GM18861 (cell line): Measurements from ENCODE around the gene PODNL1.
"Not testable (repeated sequence)": the region's sequence is repeated elsewhere in the genome, so short reads cannot be mapped to it uniquely, and the experiment has no call there.

Experiments
- ATAC-seq: cut with Tn5 transposase; IDR thresholded peaks from one replicate; pipeline ENCODE4 v1.9.1; 2021; ENCODE audit not compliant: unreplicated experiment

PODNL1 gene

DNA sequence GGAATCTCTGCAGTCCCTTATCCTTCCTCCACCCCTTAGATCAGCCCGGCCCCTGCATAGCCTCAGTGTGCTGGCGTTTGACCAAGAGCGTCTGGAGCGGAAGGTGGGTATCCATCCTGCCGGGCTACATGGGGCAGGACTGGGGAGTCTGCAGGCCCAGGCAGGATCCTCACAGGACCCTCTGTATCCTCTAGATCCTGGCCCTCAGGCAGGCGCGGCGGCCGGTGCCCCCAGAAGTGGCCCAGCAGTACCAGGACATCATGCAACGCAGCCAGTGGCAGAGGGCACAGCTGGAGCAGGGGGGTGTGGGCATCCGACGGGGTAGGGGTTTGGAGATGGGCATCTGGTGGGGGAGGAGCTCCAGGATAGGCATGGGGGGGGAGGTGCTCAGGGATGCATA is 8.9 kb downstream of the PODNL1 start:
- ATAC-seq = no peak

DNA sequence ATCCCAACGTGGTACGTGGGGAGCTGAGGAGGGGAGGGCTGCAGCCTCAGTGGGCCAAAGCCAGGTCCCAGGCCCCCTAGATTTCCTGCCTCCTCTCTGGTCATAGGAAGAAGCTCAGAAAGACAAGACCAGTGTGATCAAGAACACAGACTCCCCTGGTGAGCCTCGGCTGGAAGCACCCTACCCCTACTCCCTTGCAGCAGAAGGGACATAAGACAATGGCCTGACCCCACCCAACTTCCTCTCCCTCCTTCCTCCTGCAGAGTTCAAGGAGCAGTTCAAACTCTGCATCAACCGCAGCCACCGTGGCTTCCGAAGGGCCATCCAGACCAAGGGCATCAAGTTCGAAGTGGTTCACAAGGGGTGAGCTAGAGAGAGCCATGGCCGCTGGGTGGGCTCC is 11.5 kb downstream of the PODNL1 start:
- no peak for ATAC-seq

DNA sequence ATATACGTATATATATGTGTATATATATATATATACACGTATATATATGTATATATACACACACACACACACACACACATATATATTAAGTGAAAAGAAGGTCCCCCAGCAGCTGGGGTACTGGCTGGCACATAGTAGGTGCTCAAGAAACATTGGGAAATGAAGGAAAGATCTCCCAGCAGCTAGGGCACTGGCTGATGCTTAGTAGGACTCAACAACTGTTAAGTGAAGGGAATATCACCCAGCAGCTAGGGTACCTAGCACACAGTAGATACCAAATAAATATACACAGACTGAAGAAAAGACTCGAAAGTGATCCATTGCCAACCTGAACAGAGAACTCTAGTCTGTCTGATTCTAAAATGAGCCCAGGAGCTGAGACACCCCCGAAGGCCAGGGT is 12.2 kb downstream of the PODNL1 start:
- ATAC-seq = no peak

DNA sequence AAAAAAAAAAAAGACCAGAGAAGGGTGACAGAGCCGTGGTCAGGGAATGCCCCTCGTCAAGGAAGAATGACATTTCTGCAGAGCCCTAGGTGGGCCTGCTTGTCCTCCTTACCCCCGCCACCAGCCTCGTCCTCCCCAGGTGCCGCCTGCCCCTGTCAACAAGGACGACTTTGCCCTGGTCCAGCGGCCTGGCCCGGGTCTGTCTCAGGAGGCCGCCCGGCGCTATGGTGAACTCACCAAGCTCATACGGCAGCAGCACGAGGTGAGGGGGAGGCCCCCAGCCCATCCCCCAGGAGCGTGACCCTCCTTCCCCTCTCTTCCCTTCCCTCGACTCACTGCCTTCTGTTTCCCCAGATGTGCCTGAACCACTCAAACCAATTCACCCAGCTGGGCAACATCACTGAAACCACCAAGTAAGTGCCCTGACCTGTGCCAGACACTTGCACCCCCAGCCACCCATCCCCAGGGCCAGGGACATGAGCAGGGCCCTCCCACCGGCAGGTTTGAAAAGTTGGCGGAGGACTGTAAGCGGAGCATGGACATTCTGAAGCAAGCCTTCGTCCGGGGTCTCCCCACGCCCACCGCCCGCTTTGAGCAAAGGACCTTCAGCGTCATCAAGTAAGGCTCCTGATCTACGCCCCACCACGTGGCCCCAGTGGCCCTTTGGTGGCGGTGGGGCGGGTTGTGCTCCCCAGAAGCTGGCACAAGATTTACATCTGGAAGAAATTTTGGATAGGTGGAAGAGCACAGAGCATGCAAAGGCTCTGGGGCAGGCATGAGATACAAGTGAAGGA is 14.8 kb downstream of the PODNL1 start:
- no peak for ATAC-seq

DNA sequence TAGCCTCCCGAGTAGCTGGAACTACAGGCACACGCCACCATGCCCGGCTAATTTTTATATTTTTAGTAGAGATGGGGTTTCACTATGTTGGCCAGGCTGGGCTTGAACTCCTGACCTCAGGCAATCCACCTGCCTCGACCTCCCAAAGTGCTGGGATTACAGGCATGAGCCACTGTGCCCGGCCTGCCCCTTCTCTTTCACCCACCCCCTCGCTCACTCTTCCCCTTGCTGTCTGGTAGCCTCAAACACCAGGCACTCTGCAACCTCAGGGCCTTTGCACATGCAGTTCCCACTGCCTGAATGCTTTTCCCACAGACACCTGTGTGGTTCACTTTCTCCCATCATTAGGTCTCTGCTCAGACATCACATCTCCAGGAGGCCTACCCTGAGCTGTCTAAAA is 16.1 kb downstream of the PODNL1 start:
- not testable (repeated sequence) for ATAC-seq

DNA sequence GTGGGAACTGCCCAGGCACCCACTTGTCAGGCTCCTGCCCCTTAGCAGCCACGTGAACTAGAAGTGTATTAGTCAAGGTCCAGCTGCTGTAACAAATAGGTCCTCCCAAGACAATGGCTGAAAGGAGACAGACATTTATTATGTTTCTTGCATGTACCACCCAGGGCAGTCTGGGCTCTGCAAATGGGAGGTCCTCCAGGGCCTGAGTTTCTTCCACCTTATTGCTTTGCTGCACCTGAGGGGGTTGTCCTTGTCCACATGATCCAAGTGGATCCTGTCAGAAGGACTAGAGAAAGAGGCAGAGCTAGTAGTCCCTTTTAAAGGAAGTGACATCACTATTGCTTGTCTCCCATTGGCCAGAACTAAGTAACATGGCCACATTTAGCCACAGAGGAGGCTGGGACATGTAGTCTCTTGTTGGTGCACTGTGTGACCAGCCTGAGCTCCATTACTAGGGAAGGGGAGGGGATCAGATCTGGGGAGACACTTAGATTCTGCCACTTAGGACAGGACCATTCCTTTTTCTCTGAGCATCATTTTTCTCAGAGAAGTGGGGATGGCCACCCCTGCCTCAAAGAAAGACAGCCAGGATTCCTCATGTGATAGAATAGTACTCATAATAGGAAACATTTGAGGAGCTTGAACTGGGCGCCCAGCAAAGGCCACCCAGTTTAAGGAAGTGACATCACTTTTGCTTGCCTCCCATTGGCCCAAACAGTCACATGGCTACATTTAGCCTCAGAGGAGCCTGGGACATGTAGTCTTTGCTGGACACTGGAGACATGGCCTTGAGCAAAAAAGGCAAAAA is 17.1 kb downstream of the PODNL1 start:
- ATAC-seq = no peak

DNA sequence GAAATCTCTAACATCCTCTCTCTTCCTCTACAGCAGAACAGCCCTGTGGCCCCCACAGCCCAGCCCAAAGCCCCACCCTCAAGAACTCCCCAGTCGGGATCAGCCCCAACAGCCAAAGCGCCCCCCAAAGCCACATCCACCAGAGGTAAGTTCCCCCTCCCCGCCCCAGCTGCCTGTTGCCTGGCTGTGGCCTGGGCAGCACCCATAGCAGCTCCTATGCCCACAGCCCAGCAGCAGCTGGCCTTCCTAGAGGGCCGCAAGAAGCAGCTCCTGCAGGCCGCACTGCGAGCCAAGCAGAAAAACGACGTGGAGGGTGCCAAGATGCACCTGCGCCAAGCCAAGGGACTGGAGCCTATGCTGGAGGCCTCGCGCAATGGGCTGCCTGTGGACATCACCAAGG is 17.7 kb downstream of the PODNL1 start:
- ATAC-seq = no peak

DNA sequence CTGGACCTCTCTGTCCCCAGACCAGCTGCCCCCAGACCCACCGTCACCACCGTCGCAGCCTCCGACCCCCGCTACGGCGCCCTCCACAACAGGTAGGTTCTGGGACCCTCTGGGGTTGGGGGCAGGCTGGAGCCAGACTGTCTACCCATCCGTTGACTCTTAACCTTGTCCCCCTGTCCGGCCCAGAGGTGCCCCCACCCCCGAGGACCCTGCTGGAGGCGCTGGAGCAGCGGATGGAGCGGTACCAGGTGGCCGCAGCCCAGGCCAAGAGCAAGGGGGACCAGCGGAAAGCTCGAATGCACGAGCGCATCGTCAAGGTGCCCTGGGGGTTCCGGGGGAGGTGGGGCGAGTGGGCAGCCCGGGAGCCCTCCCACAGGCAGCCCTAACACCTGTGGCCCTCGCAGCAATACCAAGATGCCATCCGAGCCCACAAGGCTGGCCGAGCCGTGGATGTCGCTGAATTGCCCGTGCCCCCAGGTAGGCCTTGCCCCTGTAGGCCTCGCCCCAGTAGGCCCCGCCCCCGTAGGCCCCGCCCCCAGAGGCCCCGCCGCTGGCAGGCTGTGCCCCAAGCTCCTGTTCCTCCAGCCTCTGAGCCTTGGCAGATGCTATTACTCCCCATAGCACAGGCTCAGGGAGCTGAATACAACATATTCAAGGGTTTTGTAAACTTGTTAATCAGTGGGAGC is 19.3 kb downstream of the PODNL1 start:
- ATAC-seq = no peak

DNA sequence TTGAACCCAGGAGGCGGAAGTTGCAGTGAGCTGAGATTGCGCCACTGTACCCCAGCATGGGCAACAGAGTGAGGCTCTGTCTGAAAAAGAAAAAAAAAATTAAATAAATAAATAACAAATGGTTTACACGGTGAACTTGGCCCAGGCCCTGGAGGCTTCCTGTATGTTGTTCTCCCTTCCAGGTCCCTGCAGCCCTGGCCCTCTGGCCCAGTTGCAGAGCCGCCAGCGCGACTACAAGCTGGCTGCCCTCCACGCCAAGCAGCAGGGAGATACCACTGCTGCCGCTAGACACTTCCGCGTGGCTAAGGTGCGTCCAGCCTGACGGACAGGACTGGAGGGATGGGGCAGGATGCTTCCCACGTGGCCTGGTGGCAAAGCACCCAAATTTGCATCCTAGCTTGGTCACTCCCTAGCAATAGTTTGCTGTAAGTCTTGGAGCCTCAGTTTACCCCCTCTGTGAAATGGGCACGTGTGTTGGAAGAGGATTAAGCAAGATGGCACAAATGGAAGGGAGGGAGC is 20.3 kb downstream of the PODNL1 start:
- no peak for ATAC-seq

DNA sequence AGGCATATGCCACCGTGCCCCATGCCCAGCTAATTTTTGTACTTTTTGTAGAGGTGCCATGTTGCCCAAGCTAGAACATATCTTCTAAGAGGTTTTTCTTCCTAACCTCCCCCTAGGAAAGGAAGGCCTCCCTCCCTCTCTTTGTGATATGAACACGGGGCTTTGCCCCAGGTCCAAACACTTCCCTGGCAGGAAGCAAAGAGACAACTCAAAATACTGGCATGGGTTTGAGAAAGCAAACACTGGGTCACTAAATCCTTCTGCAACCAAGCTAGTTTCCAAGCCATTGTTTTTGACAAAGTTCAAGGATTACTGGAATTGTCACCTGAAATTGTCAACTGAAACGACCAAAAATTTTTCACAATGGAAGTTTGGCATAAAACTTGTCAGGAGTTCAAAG is 23.4 kb downstream of the PODNL1 start:
- no peak for ATAC-seq

DNA sequence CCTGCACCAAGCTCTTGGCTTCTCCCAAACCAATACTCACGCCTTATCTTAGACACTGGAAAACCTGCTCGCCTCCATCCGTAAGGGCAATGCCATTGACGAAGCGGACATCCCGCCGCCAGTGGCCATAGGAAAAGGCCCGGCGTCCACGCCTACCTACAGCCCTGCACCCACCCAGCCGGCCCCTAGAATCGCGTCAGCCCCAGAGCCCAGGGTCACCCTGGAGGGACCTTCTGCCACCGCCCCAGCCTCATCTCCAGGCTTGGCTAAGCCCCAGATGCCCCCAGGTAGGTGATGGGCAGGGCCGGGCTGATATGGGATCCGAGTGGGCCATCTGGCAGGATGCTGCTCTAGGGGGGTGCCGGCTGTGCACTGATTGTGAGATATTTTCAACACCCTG is 24.9 kb downstream of the PODNL1 start:
- ATAC-seq = no peak

DNA sequence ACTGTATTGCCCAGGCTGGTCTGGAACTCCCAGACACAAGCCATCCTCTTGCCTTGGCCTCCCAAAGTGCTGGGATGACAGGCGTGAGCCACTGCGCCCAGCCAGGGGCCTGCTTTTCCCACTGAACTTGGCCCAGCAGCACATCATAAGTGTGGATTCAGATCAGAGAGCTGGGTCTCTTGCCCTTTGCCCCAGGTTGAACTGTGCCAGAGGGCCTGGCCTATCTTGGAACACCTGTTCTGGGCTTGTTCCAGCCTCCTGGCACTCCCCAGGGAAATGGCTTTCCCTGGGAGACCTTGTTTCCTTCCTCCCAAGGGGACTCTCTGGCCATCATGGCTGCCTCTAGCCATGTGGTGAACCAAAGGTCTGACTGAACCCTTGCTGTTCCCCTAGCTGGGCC is 28.8 kb downstream of the PODNL1 start:
- no peak for ATAC-seq

DNA sequence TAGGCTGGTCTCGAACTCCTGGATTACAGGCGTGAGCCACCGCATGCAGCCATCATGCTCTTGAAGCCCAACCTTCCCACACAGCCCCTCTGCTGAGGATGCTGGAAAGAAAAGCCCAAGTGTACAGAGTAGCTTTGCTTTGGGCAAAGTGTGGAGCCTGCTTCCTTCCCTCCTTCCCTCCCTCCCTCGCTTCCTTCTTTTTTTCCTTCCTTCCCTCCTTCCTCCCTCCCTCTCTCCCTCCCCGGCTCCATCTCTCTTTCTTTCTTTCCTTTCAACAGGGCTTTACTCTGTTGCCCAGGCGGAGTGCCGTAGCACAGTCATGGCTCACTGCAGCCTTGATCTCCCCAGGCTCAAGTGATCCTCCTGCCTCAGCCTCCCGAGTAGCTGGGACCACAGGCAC is 29.5 kb downstream of the PODNL1 start:
- ATAC-seq = no peak

DNA sequence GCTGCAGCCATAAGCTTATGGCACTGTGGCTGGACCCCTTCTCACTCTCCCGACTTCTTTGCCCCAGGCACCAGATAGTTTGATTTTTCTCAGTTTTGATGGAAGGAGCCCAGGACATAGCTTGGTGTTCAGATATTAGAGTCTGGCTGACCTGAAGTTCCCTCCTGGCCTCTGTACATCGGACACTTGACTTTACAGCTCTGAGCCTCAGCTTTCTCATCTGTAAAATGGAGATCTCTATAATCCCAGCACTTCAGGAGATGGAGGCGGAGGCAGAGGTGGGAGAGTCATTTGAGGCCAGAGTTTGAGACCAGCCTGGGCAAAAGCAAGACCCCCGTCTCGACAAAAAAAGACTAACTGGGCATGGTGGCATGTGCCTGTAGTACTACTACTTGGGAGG is 31.3 kb downstream of the PODNL1 start:
- ATAC-seq = no peak

DNA sequence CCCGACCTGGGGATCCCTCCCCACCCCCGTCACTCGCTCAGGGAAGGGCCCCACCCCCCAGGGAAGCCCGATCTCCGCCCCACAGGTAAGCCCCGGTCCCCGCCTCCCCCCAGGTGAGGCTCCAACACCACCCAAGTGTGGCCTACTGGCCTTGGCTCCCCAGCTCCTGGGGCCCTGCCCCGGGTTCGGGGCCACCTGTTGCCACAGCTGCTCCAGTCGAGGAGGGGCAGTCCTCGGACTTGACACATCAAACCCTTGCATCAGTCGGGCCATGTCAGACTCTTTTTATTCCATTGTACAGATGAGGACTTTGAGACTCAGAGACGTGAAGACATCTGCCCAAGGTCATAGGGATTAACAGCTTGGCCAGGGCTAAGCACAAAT is 31.7 kb downstream of the PODNL1 start:
- ATAC-seq = no peak

DNA sequence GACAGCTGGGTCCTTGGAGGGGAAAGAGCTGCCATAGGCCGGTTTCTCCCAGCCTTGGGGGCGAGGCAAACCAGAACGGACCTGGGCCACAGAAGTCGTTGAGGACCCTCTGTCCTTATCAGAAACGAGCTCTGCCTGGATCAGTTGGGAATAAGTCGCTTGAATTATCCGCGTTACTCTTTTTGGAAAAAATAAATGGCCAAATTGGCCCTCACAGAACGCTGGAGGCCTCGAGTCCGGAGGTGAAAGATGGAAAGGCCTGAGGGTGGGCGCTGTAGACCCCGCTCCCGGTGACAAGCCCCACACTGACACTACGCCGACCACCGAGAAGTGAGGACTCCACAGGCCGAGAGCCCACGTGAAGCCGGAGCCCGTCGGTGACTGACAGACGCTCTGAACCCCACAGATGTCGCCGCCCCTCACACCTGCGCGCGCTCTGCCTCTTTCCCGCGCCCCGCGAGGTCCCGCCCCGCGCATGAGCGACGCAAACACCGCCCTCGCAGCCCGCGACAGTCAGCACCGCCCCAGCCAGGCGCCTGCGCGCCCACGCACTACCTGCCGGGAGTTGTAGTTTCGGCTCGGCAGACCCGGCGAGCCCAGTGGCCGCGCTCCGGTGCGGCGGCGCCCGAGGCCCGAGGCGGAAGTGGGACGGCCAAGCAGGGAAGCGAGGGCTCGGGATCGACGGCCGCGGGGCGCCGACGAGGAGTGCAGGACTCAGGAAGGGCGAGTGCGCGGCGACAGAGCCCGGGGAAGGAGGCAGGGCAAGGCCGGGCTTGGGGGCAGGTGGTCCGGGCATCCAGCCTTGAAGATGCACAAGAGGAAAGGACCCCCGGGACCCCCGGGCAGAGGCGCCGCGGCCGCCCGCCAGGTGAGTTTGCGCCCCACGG is 32.3 kb downstream of the PODNL1 start, which contains the start of the genes BRME1 and CC2D1A:
Gene BRME1 (minus strand): TSS at position 484 of the 887 bp plus-strand sequence. CDS start 1,225 bp downstream, outside the sequence.
Gene CC2D1A (plus strand): TSS at position 568 of the 887 bp plus-strand sequence. CDS start 241 bp downstream, at position 809.
- ATAC-seq = peak; percentile 96

DNA sequence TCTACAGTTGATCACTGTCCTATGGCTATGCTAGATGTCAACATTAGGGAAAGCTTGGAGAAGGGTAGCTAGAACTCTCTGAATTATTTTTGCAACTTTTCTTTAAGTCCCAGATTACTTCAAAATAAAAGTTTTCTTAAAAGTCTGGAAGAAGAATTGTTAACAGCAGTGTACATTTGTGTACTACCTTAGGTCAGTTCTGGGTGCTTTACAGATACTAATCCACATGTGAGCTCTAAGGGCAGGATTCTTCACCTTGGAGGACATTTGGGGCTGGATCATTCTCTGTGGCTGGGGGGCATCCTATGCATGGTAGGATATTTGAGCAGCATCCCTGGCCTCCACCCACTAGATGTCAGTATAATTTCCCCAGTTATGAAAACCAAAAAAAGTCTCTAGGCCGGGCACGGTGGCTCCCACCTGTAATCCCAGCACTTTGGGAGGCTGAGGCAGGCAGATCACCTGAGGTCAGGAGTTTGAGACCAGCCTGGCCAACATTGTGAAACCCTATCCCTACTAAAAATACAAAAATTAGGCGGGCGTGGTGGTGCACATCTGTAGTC is 35.1 kb downstream of the PODNL1 start:
- no peak for ATAC-seq

DNA sequence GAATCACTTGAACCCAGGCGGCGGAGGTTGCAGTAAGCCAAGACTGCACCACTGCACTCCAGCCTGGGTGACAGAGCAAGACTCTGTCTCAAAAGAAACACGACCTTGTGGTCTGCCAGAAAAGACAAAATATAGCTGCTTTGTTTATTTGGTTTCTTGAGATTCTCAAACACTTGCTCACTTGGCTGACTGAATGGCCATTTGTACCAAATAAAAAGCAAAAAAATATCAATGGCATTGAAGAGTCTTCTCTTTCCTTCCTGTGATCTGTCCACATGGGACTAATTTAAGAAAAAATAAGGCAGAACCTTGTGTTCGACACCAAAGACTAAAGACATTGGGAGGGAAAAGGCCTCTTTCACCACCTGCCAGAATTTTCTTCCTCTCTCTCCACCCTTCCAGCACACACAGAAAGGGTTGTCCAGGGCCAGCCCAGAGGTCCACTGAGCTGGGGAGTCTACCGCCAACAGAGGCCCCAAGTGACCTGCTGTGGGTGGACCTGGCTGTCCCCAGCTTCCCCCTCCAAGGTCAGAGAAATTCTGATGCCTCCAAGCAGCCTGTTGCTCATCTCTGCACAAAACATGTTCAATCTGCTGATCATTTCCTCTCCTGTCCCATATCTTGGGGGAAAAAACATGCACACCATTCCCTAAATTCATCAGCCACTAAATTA is 38.2 kb downstream of the PODNL1 start:
- ATAC-seq = no peak

DNA sequence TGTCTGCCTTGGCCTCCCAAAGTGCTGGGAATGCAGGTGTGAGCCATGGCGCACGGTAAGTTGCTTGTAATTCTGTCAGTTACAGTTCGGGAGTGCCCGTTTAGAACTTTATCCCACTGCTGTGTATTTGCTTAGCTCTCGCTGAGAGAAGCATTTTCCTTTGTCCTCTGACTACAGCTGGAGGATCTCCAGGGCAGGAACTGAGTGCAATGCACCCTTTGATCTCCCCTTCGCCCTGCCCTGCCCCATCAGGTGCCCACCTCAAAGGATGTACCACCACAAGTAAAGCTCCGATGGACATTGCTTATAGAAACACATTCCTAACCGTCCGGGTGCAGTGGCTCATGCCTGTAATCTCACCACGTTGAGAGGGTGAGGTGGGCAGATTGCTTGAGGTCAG is 38.8 kb downstream of the PODNL1 start:
- no peak for ATAC-seq

DNA sequence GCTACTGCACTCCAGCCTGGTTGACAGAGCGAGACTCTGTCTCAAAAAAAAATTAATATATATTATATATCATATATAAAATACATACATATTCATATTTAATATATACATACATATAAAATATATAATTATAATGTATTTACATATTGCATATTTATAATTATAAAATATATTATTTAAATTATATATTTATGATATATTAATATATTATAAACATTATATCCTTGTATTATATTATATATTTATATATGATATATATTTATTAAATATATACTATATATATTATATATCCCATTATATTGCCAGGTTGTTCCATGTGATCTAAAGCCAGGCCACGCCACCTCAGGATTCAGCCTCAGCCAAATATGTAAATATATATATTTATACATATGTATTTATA is 42.0 kb downstream of the PODNL1 start:
- ATAC-seq = no peak
